ENCODE measurements around the gene HELZ2.
"Not testable (repeated sequence)": the region's sequence is repeated elsewhere in the genome, so short reads cannot be mapped to it uniquely, and the experiment has no call there.

HELZ2 gene

GRCh38 chr20:63568170-63568981 is 5.7 kb downstream of the HELZ2 start:
- no peak for DNase-seq
- intact Hi-C loops (cut with DNase I), result no loop called here

GRCh38 chr20:63567386-63568169 is 6.5 kb downstream of the HELZ2 start:
- intact Hi-C loops (cut with DNase I), result no loop called here
- DNase-seq, result peak in 1 of 10 donors; percentile 20

- DNase-seq, result no peak
- intact Hi-C loops (cut with DNase I), result no loop called here
Measured at GRCh38 chr20:63567136-63567385, 7.0 kb downstream of the HELZ2 start.

- intact Hi-C loops (cut with DNase I), result no loop called here
- no peak for DNase-seq
Measured at GRCh38 chr20:63566395-63567135, 7.5 kb downstream of the HELZ2 start.

- intact Hi-C loops (cut with DNase I), result no loop called here
Measured at GRCh38 chr20:63565699-63566335, 8.2 kb downstream of the HELZ2 start.

GRCh38 chr20:63565021-63565698 is 8.9 kb downstream of the HELZ2 start:
- intact Hi-C loops (cut with DNase I), result no loop called here
- no peak for DNase-seq

More at GRCh38 chr20:63565699-63566335, 8.2 kb downstream of the HELZ2 start:
- DNase-seq, result no peak

GRCh38 chr20:63564036-63564810 is 9.8 kb downstream of the HELZ2 start:
- no peak for DNase-seq

GRCh38 chr20:63563225-63563935 is 10.7 kb downstream of the HELZ2 start:
- intact Hi-C loops (cut with DNase I), result no loop called here
- DNase-seq, result no peak

More at GRCh38 chr20:63564036-63564810, 9.8 kb downstream of the HELZ2 start:
- intact Hi-C loops (cut with DNase I), result no loop called here

GRCh38 chr20:63562461-63563224 is 11.4 kb downstream of the HELZ2 start:
- DNase-seq, result no peak
- intact Hi-C loops (cut with DNase I), result no loop called here

GRCh38 chr20:63561624-63562396 is 12.2 kb downstream of the HELZ2 start:
- intact Hi-C loops (cut with DNase I), result no loop called here

GRCh38 chr20:63560856-63561609 is 13.0 kb downstream of the HELZ2 start:
- intact Hi-C loops (cut with DNase I), result no loop called here
- DNase-seq, result no peak

More at GRCh38 chr20:63561624-63562396, 12.2 kb downstream of the HELZ2 start:
- no peak for DNase-seq

GRCh38 chr20:63560333-63560805 is 13.7 kb downstream of the HELZ2 start:
- no peak for DNase-seq
- intact Hi-C loops (cut with DNase I), result no loop called here

GRCh38 chr20:63559485-63560332 is 14.3 kb downstream of the HELZ2 start:
- DNase-seq; intact Hi-C loops (cut with DNase I): not testable (repeated sequence)

- intact Hi-C loops (cut with DNase I), result no loop called here
- no peak for DNase-seq
Measured at GRCh38 chr20:63558804-63559484, 15.1 kb downstream of the HELZ2 start.

- intact Hi-C loops (cut with DNase I), result no loop called here
- DNase-seq, result no peak
Measured at GRCh38 chr20:63557481-63557891, 16.6 kb downstream of the HELZ2 start.

All from posterior cingulate gyrus (tissue), 11 donors.